GM18909 (cell line): ENCODE results near the gene CADM3.

ENCODE experiments used
- ATAC-seq: cut with Tn5 transposase; IDR thresholded peaks from one replicate; pipeline ENCODE4 v1.9.1; 2021; ENCODE audit warnings: mild to moderate bottlenecking; ENCODE audit not compliant: unreplicated experiment, poor library complexity

Gene CADM3, protein sequence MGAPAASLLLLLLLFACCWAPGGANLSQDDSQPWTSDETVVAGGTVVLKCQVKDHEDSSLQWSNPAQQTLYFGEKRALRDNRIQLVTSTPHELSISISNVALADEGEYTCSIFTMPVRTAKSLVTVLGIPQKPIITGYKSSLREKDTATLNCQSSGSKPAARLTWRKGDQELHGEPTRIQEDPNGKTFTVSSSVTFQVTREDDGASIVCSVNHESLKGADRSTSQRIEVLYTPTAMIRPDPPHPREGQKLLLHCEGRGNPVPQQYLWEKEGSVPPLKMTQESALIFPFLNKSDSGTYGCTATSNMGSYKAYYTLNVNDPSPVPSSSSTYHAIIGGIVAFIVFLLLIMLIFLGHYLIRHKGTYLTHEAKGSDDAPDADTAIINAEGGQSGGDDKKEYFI

DNA sequence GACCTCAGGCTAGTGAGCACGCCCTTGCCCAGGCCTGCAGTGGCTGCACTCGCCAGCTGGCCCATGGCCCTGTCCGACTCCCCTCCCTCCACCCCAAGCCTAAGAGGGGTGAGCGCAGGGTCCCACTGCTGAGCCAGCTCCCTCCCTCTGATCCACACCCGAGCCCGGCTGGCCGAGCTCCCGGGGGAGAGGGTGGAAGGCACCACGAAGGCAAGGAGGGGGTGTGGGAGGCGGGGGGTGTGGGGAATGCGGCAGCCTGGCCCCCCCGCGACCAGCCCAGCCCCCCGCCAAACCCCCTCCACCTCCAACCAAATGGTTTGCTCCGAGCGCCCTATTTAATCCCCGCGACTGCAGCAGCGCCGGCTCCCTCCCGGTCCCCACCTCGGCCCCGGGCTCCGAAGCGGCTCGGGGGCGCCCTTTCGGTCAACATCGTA, at the start of gene CADM3:
Gene CADM3, plus strand, starts transcription at position 362 of the 434 bp plus-strand sequence. CDS start 151 bp downstream, outside the sequence.
- no peak for ATAC-seq

DNA sequence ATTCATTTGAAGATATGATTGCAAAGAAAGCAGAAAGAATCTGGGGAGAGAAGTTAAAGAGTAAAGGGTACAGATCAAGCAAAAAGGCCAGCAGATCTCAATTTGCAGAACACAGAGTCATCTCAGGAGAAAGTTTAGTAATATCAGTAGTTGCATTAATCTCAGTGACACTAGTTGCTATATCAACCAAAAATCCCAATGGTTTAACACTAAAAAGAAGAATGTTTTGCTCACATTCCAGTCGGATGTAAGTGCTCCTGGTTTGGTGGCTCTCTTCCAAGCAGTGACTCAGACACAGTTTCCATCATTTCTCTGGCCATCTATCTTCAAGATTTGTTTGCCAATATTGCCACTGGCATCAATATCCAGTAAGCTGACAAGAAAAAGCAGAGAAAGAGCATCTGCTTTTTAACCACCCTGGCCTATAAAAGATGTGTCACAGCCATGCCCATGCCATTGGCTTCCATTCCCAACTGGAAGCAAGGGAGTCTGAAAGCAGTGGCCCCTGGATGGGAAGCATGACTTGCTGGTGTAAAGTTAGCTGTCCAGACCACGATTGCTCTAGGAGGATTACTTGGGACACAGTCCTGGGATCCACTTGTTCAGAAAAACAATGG, 49.3 kb upstream of the CADM3 start:
- peak; percentile 78 for ATAC-seq

DNA sequence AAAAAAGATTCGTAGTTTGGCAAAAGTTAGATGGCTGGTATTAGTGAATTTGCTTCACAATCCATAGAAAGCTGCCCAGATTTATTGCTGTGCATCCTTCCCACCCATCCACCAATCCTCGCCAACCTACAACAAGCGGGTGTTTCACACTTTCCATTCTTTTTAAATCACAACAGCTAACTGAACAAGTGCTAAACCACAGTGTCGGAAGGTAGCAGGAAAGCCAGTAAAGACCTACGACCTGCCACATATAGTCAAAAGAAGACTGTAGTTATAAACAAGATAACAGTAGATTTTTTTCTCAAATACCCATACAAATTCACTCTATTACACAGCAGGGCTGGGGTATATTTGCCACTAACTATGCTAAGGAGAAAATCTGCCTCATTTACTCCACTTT, 47.8 kb upstream of the CADM3 start:
- no peak for ATAC-seq

DNA sequence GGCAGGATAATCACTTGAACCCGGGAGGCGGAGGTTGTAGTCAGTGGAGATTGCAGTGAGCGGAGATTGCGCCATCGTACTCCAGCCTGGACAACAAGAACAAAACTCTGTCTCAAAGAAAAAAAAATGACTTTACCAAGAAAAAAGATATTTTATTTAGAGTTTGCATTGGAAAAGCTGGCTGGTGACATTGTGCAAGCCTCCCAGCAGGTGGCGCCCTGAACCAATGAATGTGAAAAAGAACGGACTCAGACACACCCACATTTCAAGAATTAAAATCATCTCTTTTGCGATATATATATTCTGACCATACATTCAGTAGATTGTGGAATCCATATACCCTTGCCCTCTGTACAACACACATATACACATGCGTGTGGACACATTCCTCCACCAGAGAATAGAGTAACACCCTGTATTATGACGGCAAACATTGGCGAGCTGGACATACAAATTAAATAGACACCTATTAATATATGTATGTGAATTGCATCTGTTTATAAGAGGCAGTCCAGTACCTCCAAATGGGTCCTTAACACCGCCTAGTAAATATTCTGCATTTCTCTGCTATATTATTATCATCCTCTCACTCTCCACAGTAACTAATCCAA, 39.0 kb upstream of the CADM3 start:
- no peak for ATAC-seq

DNA sequence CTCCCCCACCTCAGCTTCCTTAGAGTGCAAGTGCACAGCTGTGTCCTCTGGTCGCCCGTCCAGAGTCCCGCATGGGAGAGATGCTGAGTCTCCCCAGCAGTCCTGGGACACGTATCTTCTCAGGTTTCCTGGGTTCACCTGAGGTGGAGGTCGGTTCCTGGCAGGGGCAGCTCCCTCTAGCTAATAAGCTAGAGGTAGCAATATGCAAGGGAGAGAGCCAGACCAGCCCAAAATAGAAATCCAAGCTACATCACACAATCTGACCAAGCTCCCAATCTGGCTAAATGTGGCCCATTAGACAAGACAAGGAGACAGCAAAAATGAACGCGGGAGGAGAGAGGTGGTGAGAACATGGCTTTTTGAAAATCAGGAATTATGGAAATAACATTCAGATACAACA, 30.9 kb upstream of the CADM3 start:
- ATAC-seq, result no peak

DNA sequence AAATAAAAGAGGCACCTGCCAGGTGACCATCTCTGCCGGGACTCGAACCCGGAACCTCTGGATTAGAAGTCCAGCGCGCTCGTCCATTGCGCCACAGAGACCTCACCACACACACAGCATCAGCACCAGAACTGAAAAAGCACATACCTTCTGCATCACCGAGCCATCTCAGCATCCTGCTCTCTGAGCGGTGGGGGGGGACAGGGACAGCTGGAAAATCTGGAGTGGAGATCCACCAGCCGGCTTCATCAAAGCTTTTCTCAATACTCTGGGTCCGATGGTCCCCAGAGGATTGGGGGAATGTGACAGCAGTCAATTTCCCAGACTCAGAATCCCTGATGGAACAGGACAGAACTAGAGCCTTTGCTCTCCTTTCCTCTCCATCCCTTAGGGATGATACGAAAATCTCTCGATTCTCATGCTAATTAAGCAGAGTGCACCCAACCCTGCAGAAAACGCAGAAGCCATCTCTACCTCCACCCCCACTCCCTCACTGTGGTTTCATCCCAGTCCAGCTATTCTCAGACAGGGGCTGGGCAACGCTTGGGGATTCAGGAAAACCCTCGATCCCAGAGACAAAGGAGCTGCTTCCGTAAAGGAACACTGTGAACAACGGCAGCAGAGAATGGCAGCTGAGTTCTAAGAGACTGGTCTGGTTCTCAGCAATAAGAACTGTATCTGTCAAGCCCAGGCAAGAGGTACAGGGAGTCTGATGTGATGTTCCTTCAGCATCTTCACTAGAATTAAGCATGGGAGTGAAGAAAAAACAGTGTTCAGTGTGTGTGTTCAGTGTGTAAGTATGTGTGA, 29.6 kb upstream of the CADM3 start:
- no peak for ATAC-seq

DNA sequence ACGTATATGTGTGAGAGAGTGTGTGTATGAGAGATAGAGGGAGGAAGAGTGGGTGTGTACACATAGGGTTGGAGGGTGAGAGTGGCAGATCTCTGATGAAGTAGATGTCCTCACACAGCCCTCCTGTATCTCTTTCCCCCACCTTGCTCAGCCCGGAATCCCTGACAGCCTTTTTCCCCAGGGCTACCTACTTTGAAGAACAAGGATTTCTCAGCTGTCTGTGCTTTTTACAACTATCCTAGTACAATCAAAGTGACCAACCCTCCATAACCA, 29.1 kb upstream of the CADM3 start:
- no peak for ATAC-seq

DNA sequence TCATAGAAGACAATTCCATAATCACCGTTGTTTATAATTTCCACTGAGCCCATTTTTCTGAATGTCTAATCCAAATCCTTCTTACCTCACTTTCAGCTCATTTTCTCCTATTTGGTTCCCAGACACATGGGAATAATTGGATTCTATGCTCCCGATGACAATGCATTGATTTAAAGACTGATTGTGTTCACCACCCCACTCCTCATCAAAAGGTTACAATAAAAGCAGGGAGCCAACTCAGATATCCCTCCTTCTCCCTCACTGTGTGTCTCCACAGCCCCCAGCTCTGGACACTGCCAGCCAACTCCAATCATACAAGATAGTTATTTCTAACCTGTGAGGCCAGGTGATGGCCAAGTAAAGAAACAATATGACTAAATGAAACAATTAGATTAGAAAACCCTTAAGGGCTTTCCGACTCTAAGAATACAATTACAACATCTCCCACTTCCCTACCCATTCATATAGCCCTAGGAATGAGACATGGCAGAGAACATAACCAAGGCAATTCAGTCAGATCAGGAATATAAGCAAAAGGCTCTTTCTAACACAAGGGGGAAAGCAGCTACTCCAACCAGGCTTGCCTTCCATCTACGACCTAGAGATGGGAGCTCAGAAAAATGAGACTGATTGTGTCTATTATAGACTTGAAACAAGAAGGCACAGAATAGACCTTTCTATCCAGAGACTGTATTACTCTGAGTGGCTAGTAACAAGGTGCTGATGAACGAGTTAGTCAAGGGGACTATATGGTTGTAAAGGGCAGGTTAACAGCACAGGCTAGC, 28.5 kb upstream of the CADM3 start:
- ATAC-seq, result no peak

DNA sequence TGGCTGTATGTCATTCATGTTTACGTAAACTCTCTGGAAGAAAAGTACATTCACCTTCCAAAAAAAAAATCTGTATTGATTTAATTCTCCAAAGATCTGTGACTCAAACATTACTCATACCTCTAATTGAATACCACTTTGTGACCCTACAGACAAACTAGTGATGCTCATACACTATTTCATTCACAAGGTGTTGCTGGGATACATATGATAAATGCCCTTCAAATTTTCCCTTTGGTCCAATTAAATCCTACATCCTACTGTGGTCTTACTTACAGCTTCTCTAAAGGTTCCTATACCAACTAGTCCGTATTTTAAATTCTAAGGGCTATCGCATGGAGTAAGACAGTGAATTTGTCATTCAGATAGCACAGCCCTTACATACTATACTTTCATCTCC, 26.8 kb upstream of the CADM3 start:
- ATAC-seq, result no peak

DNA sequence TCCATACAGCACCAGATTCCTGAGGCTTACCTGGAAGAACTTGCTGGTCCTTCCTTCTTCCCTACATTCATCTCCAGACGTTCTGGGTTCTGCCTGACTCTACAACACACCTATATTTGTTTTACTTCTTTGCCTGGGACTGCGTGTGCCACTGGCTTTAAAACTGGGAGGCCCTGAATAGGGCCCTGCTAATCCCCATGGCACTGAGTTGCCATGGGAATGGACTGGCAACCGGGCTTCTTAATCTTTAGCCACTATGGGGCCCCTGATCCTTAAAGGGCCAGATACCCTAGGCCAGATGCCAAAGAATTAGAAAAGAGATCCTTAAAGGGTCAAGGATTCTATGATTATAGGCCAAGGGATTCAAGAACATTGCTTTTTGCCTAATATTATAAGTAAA, 24.4 kb upstream of the CADM3 start:
- no peak for ATAC-seq

DNA sequence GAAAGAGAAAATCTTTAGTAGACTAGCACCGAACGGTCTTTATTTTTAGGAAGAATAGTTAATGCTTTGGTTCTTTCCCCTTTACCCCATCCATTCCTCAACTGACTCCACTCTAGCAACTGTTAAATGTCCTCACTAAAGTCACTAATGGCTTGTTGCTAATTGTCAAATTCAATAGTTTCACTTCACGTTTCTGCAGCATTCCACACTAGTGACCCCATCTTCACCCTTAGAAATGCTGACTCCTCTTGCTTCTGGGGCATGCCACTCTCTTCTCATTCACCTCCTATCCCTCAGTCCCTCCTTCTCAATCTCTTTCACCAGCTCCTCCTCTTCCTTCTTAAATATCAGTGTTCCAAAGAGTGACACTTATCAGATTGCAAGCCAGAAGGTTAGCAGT, 19.4 kb upstream of the CADM3 start:
- ATAC-seq, result no peak

DNA sequence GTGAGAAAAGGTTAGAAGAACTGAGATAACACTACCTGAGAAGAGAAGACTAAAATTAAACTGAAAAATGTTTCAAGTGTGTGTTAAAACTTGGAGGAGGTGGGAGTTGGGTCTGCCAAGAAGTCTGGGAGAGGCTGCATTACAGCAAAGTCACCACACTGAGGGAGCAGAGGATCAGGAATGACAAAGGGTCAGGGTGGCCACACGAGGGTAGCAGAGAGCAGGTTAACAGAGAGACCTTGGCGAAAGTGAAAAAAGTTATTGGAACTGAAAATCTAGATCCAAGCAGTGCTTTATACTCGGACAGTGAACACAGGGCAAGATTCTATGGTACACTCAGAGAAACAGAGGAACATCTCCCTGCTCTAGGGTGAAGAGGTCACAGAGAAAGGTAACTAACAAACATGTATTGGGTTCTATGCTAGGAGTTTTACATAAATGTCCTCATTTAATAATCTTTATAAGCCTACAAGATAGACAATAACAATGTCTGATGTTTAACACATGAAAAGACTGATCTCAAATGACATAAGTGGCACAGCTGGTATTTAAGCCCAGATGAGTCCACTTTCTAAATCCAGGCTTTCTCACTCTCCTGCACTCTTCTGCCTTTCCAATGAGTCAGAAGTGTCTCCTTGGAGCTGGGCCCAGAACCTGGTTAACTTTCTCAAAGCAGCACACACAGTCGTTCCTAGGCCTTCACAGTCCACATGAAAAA, 10.3 kb upstream of the CADM3 start:
- ATAC-seq, result peak; percentile 94

DNA sequence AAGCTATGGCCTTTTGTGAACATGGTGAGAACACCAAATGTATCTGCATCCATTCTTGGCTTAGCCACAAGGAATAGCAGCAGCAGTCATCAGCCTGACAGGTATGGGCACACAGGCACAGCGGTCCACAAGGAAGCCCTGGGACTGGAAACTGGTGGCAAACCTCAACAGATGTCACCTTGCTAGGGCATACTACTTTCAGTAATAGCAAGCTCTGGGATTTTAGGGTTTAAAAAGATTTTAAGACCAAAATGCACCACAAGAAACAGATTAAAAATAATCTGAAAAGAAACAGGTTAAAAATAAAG, 9.7 kb upstream of the CADM3 start:
- no peak for ATAC-seq

DNA sequence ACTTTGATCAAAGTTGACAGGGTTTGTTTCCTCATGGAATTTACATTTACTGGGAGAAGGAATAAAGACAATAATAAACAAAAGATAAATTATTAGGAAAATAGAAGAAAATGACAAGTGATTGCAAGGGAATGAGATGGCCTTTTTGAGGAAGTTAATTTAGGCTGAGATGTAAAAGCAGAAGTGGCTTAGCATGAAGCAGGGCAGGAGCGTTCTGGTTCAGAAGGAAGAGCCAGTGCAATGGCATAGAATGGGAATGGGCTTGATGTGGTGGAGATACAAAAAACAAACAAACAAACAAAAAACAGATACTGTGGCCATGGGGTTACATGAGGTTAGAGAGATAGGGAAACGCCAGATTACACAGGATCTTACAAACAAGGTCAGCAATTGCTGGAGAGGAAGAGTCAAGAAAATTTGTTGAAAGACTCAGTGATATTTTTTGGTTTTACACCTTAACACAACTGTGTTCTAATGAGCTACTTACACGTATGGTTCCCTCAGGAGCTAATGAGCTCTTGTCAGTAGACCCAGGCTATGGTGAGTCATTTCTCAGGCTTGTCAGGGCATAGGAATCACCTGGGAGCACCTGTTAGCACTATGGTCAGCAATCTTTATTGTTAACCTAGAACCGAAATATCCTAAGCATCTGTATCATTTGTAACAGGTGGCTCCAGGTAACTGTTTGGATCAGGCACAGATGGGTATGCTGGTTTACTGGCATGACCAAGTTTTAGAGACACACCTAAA, 8.7 kb upstream of the CADM3 start:
- no peak for ATAC-seq

DNA sequence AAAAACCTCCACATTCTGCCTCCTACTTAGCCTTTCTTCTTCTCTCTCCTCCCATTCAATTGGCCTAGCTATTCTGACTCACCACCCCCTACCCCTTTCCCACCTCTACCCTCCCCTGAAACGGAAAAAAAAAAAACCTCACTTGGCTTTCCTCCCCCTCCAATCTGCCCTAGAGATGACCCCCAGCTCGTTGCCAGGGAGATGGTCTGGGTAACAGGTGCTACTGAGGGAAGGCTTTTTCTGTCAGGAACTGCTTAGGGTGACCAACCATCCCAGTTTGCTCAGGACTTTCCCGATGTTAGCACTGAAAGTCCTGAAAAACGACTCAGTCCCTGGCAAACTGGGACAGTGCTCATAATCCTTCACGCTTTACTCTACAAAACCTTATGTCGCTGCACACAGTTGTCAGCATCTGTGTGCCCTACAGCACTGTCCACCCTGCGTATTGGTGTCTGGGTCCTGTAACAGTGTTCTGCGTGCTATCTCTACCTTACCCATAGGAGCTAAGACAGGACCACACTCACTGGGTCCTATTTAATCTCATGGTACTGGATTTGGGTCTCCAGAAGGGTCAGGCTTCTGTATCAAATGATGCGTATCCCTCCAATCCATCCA, 7.7 kb upstream of the CADM3 start:
- no peak for ATAC-seq

DNA sequence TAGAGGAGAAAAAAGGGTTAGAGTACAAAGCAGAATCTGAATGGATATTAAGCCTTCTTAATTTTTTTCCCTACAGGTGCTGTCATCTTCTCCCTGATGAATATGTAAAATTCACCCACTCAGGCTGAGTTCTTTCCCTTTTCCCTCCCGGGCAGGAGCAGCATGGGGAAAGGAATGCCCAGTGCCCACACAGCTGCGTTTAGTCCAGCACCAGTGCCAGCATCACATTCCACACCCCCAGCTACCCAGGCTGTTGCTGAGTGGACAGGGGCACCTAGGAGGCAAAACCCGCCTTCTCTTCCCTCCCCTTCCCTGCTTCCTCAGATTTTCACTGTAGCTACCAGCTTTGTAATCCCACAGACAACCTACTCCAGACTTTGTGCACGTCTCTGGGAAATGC, 3.4 kb upstream of the CADM3 start:
- ATAC-seq, result no peak

DNA sequence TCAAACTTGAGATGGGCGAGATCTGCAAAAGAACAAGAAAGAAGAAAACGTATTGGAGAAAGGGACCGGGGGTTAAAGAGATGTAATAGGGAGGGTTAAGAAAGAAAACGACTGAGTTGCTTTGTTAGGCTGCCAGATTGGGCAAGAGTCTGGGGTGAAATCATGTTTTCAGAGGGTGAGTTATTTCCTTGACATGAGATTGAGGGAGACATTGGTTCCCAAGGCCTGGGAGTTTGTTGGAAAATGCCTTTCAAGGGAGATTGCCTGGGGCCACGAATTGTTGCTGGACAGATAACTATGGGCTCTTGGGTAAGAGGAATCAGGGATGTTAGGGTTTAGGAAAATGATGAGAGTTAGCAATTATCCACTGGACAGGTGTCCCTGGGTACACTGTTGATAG, 776 bp upstream of the CADM3 start:
- ATAC-seq, result no peak

DNA sequence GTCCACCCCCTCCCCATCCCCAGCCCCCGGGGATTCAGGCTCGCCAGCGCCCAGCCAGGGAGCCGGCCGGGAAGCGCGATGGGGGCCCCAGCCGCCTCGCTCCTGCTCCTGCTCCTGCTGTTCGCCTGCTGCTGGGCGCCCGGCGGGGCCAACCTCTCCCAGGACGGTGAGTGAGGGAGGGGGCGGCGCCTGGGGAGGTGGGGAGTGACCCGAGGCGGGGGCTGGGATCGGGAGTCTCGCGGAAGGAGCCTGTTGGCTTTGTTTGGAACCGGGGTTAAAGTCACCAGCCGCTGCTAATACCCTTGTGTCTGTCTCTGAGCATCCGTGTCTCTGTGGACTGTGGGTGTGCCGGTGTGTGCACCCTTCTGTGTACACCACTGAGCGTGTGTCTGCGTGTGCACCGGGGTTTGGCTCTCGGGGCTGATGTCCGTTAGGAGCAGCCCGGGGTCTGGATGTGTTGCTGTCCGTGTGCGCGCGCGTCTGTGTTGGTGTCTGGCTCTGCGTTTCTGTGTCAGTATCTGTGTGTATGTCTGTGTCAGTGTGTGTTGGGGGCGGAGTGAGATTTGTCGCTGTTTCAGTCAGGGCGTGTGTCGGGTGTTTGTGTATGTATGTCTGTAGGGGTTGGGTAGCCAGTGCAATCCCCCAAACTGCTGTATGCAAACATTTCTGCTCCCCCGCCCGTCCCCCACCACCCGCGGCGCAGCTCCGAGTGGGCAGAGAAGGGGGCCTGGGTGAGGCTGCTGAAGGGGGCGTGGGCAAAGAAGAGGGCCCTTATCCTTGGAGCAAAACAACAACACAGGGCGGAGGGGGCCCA, 480 bp downstream of the CADM3 start:
- no peak for ATAC-seq
